ENCODE results near the gene RAB14. TPM values are rescaled to one million over a fixed set of nuclear protein-coding genes. Genes with fewer than 3 reads are reported as not detected.

RAB14 gene
- total RNA-seq, 4 donors from 2014 or later, result 20.7 to 50.3 (median 37.9) TPM

GRCh38 chr9:121213136-121213806 is 11.6 kb upstream of the RAB14 start:
- peak overlapping the region in 3 of 4 donors; percentile 51 to 70 (median 62) for H3K27ac ChIP-seq

GRCh38 chr9:121210536-121210935 is 8.9 kb upstream of the RAB14 start:
- in situ Hi-C loops (cut with MboI; ENCODE audit: low pct_ligation_motif_present in 1 of 4, low pct_unique_long_range_greater_than_20kb in 1 of 4, low sequenced_read_pairs in 3 of 4) (loop anchor here (10.0 to 25.0 kb wide), 3 partner anchors 94 to 184 kb away; no protein-coding TSS in a partner anchor), intact Hi-C loops (cut with DNase I; ENCODE audit: low total_unique reads) (loop anchor here (5.0 kb wide), 1 partner anchor 167 kb away; no protein-coding TSS in a partner anchor)
- H3K36me3 ChIP-seq, result no peaks in the 10 kb centered on the region
- TF ChIP-seq POLR2A (IDR thresholded peaks at IDR 0.05) (no peak), CTCF (IDR thresholded peaks at IDR 0.05) (no peak), POLR2AphosphoS5 (IDR thresholded peaks at IDR 0.05) (no peak), EP300 (IDR thresholded peaks at IDR 0.05; ENCODE audit: low read depth) (no peak)
- no peaks in the 10 kb centered on the region for H3K27me3 ChIP-seq
- H3K9me3 ChIP-seq, result no peaks in the 10 kb centered on the region
- 78% methylated on average over 5 of the region's 5 CpGs; no CpG with 5 or more reads in 1 of the 2 donors for WGBS, 2 donors (ENCODE audit: low coverage in 1 of 2)
- H3K4me3 ChIP-seq, result no peak overlapping the region
- H3K4me1 ChIP-seq, result peaks cover 0 to 9% (median 6%) of the 10 kb centered on the region in 4 donors
- DNase-seq, result no peak
- no peak overlapping the region for H3K27ac ChIP-seq

More at GRCh38 chr9:121213136-121213806, 11.6 kb upstream of the RAB14 start:
- intact Hi-C loops (cut with DNase I; ENCODE audit: low total_unique reads) (loop anchor here (5.0 kb wide), 1 partner anchor 164 kb away; no protein-coding TSS in a partner anchor), in situ Hi-C loops (cut with MboI; ENCODE audit: low pct_ligation_motif_present in 1 of 4, low pct_unique_long_range_greater_than_20kb in 1 of 4, low sequenced_read_pairs in 3 of 4) (loop anchor here (10.0 to 25.0 kb wide), 3 partner anchors 92 to 182 kb away; no protein-coding TSS in a partner anchor)
- Histone ChIP-seq H3K4me3 (no peak overlapping the region), H3K9me3 (no peaks in the 10 kb centered on the region), H3K4me1 (peaks cover 0 to 9% (median 6%) of the 10 kb centered on the region in 4 donors), H3K27me3 (no peaks in the 10 kb centered on the region), H3K36me3 (no peaks in the 10 kb centered on the region)
- DNase-seq, result peak; percentile 92
- WGBS, 2 donors (ENCODE audit: low coverage in 1 of 2), result 14 to 21% methylated on average over 7 to 9 of the region's 9 CpGs
- TF ChIP-seq POLR2A (IDR thresholded peaks at IDR 0.05) (no peak), CTCF (IDR thresholded peaks at IDR 0.05) (peak; percentile 92 to 97 (median 94)), POLR2AphosphoS5 (IDR thresholded peaks at IDR 0.05) (no peak), EP300 (IDR thresholded peaks at IDR 0.05; ENCODE audit: low read depth) (no peak)

GRCh38 chr9:121207371-121207940 is 5.8 kb upstream of the RAB14 start:
- Histone ChIP-seq H3K36me3 (no peaks in the 10 kb centered on the region), H3K27ac (no peak overlapping the region), H3K27me3 (no peaks in the 10 kb centered on the region), H3K9me3 (no peaks in the 10 kb centered on the region), H3K4me1 (peaks cover 0 to under 1% (median 0%) of the 10 kb centered on the region in 4 donors), H3K4me3 (no peak overlapping the region)
- TF ChIP-seq CTCF (IDR thresholded peaks at IDR 0.05), result no peak
- TF ChIP-seq POLR2AphosphoS5 (IDR thresholded peaks at IDR 0.05), result no peak
- TF ChIP-seq POLR2A (IDR thresholded peaks at IDR 0.05), result no peak
- no peak for TF ChIP-seq EP300 (IDR thresholded peaks at IDR 0.05; ENCODE audit: low read depth)
- intact Hi-C loops (cut with DNase I; ENCODE audit: low total_unique reads) (no loop called here), in situ Hi-C loops (cut with MboI; ENCODE audit: low pct_ligation_motif_present in 1 of 4, low pct_unique_long_range_greater_than_20kb in 1 of 4, low sequenced_read_pairs in 3 of 4) (loop anchor here in 2 of 4 donors (25.0 kb wide), 1 partner anchor 105 kb away; no protein-coding TSS in a partner anchor)
- WGBS, 2 donors (ENCODE audit: low coverage in 1 of 2), result 72 to 100% methylated on average over 1 to 2 of the region's 2 CpGs
- no peak for DNase-seq

Measured in transverse colon (tissue), 4 donors.